ENCODE results near the gene SHMT2.
A peak's percentile ranks its signal among the peaks of the same experiment; 100 is the strongest.

Gene SHMT2

GRCh38 chr12:57198329-57198728, 31.2 kb upstream of the SHMT2 start:
- no peak for DNase-seq (ENCODE audit: low read depth in 2 of 2)

DNA sequence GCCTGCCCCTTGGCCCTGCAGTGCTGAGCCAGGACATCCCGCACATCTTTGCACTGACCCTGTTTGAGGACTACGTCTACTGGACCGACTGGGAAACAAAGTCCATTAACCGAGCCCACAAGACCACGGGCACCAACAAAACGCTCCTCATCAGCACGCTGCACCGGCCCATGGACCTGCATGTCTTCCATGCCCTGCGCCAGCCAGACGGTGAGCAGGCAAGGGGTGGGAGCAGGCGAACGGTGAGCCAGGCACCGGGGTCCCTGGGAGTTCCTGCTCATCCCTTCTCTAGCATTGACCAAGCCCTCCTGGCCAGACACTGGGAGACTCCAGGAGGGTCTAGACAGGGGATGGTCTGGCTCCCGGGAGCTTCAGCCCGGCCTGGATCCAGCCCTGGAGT, 30.3 kb upstream of the SHMT2 start:
- no peak for DNase-seq (ENCODE audit: low read depth in 2 of 2)

GRCh38 chr12:57200497-57200896, 29.0 kb upstream of the SHMT2 start:
- DNase-seq (ENCODE audit: low read depth in 2 of 2), result no peak

DNA sequence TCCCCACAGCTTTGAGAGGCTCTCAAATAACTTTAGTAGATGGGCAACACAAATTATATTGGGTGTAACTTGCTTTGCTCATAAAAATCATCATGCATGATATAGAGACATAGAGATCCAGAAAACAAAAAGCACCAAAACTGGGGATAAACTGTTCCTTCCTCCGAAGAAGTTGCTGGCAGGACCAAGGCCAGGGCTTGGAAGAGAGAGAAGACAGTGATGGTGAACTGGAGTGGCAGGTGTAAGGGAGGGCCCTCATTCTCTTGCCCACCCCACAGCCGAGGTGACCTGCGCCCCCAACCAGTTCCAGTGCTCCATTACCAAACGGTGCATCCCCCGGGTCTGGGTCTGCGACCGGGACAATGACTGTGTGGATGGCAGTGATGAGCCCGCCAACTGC, 28.3 kb upstream of the SHMT2 start:
- no peak for DNase-seq (ENCODE audit: low read depth in 2 of 2)

DNA sequence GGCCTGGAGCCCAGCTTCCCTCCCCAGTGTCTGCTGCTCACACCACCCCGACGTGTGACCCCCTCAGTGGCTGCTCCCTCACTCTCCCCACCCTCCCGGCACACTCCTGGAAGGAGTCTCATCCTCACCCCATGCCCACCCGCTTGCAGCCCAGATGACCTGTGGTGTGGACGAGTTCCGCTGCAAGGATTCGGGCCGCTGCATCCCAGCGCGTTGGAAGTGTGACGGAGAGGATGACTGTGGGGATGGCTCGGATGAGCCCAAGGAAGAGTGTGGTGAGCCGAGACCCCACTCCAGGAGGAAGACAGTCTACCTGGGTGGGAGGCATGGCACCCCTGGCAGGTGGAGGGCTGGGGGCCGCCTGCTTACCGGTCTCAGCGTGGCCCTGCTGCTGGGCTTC, 27.9 kb upstream of the SHMT2 start:
- no peak for DNase-seq (ENCODE audit: low read depth in 2 of 2)

DNA sequence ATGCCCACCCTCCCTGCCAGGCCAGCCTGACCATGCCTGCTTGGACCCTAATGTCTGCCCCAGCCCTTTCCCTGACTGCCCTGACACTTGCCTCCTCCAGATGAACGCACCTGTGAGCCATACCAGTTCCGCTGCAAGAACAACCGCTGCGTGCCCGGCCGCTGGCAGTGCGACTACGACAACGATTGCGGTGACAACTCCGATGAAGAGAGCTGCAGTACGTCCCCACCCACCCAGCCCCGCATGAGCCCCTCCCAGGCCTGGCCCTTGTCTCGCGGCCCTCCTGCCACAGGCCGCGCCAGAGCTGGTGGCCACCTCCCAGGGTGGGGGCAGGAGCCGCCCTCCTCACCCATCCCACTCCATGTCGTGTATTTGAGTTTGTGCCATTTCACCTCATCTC, 27.2 kb upstream of the SHMT2 start:
- DNase-seq (ENCODE audit: low read depth in 2 of 2), result no peak

DNA sequence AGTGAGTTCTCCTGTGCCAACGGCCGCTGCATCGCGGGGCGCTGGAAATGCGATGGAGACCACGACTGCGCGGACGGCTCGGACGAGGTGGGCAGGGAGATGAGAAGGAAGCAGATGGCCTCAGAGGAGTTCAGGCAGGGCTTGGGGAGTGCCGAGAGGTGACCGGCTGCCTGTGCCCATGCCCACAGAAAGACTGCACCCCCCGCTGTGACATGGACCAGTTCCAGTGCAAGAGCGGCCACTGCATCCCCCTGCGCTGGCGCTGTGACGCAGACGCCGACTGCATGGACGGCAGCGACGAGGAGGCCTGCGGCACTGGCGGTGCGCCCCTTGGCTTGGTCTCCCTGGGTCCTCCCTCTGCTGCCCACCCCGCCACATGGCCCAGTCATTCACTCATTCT, 26.3 kb upstream of the SHMT2 start:
- DNase-seq (ENCODE audit: low read depth in 2 of 2), result no peak

GRCh38 chr12:57203791-57204190, 25.7 kb upstream of the SHMT2 start:
- DNase-seq (ENCODE audit: low read depth in 2 of 2), result no peak

- no peak for DNase-seq (ENCODE audit: low read depth in 2 of 2)
These were observed 25.1 kb upstream of the SHMT2 start for GRCh38 chr12:57204454-57204853.

DNA sequence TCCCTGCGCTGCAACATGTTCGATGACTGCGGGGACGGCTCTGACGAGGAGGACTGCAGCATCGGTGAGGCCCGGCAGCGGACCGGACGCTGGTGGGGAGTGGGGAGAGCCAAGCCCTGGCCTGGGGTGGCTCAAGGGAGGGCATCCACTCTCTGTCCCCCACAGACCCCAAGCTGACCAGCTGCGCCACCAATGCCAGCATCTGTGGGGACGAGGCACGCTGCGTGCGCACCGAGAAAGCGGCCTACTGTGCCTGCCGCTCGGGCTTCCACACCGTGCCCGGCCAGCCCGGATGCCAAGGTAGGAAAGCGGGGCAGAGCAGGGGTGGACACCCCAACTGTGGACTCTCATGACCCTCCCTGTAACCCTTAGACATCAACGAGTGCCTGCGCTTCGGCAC, 24.3 kb upstream of the SHMT2 start:
- DNase-seq (ENCODE audit: low read depth in 2 of 2), result no peak

GRCh38 chr12:57205931-57206330, 23.6 kb upstream of the SHMT2 start:
- DNase-seq (ENCODE audit: low read depth in 2 of 2), result no peak

DNA sequence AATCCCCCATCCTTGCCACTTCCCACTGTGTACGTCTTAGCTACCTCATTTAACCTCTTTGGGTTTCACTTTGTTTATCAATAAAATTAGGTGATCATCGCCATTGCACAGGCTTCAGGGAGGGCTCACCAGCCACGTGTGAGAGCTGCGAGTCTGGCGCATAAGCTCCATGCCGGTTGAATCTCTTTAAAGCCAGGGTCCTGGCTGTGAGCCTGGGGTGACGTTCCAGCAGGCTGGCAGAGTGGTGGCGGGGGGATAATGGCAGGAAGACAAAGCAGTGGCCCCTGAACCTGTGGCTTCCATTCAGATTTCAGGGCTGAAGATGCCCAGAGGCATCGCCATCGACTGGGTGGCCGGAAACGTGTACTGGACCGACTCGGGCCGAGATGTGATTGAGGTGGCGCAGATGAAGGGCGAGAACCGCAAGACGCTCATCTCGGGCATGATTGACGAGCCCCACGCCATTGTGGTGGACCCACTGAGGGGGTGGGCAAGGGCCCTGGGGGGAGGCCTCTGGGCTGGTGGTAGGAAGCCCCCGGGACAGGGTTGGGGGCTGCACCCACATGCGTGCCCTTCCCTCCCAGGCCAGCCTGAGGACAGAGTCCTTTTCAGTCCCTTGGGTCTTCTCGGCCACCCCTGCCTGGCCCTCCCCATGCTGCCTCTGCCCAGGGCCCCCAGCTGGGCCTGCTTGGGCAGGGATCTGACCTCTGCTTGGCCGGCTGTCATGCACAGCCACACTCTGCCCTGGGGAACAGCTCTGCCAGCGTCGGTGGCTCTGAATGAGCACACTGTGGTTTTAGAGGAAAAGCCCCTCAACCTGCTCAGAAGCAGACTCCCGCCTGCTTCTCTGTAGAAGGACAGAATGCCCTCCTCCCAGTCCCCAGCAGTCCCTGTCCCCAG, 21.5 kb upstream of the SHMT2 start:
- no peak for DNase-seq (ENCODE audit: low read depth in 2 of 2)

DNA sequence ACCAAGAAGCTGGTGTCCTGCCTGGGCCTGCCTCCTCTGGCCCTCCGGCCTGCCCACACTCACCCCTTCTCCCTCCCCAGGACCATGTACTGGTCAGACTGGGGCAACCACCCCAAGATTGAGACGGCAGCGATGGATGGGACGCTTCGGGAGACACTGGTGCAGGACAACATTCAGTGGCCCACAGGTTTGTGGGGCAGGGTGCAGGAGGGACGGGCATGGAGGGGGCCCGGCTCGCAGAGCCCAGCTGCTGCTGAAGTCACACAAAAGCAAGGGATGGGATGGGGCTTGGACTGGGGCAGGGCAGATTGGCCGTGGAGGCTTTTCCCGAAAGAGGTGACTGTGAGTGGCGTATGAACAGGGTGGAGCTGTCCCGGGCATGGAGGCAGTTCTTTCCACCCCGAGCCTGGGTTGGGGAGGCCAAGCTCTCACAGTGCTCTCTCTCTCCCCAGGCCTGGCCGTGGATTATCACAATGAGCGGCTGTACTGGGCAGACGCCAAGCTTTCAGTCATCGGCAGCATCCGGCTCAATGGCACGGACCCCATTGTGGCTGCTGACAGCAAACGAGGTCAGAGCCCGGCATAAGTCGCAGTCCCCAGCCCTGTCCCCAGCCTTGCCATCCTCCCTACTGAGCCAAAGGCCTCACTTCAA, 20.8 kb upstream of the SHMT2 start:
- no peak for DNase-seq (ENCODE audit: low read depth in 2 of 2)

DNA sequence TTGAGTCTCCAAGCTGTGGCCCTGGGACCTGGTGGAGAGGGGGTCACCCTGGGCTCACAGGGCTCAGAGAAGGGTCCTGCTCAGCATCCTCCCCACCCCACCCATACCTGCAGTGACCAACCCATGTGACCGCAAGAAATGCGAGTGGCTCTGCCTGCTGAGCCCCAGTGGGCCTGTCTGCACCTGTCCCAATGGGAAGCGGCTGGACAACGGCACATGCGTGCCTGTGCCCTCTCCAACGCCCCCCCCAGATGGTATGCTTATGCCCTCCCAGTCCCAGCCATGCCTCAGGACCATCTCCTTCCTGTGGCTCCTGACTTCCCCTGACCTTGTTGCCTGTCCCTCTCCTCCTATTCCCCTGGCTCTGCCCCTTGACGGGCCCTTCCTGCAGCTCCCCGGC, 19.6 kb upstream of the SHMT2 start:
- no peak for DNase-seq (ENCODE audit: low read depth in 2 of 2)

GRCh38 chr12:57210461-57210860, 19.1 kb upstream of the SHMT2 start:
- DNase-seq (ENCODE audit: low read depth in 2 of 2), result no peak

DNA sequence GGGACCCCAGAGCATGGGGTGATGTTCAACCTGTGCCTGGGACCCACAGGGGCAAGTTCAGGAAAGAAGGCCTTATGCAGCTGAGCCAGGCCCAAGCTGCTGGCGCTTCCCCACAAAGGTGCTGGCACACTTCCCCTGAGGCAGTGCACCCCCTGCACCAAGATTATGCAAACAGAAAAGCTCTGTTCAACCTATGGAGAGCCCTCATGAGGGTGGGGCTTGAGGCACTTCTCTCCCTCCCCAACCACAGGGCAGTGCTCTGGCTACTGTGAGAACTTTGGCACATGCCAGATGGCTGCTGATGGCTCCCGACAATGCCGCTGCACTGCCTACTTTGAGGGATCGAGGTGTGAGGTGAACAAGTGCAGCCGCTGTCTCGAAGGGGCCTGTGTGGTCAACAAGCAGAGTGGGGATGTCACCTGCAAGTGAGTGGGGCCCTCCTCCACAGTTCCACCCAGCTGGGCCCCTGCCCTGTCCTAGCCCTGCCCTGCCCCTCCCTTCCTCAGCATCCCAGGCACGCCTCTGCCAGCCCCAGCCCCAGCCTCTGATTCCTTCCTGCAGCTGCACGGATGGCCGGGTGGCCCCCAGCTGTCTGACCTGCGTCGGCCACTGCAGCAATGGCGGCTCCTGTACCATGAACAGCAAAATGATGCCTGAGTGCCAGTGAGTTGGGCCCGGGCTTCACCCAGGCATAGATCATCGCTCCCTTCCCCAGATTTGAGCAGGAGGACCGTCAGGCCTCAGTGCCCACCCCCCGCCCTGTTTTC, 18.4 kb upstream of the SHMT2 start:
- DNase-seq (ENCODE audit: low read depth in 2 of 2), result no peak

GRCh38 chr12:57211791-57212700, 17.5 kb upstream of the SHMT2 start:
- no peak for DNase-seq (ENCODE audit: low read depth in 2 of 2)

- DNase-seq (ENCODE audit: low read depth in 2 of 2), result no peak
These were observed 16.8 kb upstream of the SHMT2 start for GRCh38 chr12:57212701-57213057.

- DNase-seq (ENCODE audit: low read depth in 2 of 2), result peak; percentile 69 to 75
These were observed 16.3 kb upstream of the SHMT2 start for GRCh38 chr12:57213058-57213715.

DNA sequence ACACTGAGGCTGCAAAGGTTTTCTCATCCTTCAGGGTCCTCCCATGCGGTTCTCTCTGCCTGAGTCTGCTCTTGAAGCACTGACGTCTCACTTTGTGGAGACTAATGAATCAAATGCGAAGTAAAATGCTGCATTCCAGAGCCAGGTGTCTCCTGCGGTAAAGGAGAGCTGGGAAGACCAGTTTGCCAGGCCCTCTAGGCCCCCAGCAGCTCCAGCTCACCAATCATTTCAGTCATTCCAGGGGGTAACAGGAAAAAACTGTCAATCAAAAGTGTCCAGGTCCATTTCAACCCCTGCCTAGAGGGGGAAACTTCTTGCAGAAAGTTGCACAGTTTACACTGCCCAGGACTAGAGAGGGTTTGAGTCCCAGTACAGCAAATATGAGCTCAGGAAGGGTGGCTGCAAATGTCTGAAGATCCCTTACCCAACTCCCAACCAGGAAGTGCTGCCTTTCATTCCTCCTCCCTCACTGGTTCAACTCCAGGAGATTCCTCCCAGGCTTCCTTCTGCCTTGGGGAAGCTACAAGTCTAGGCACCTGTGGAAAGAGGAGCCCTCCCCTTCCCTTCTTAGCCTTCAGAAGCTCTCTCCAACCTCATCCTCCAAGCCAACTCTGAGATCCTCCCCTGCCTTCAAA, 15.6 kb upstream of the SHMT2 start:
- DNase-seq (ENCODE audit: low read depth in 2 of 2), result no peak

- DNase-seq (ENCODE audit: low read depth in 2 of 2), result peak; percentile 38 to 44
These were observed 15.1 kb upstream of the SHMT2 start for GRCh38 chr12:57214398-57214781.

Data from stimulated activated CD8-positive, alpha-beta memory T cell treated with anti-CD3 and anti-CD28 coated beads, Interleukin-7, amount 100 ng/mL, for 1 hour (primary cell).